Peyer's patch (tissue), 4 donors: ENCODE measurements around the gene CDK10.

Experiments
- CTCF ChIP-seq, 6 experiments: fragments of 450-650 bp in 4 of 6; fragments of 200-600 bp in 2 of 6; sonication (generic) in 1 of 6; IDR thresholded peaks; one replicate each; pipeline ENCODE4 v1.5.1; 2017 to 2019; ENCODE audit warnings: antibody characterized with exemption in 6 of 6, mild to moderate bottlenecking in 3 of 6, moderate library complexity in 1 of 6
- POLR2A ChIP-seq, 2 donors: fragments of 450-650 bp; IDR thresholded peaks; one replicate each; pipeline ENCODE4 v1.5.1; 2017; ENCODE audit warnings: antibody characterized with exemption in 2 of 2, mild to moderate bottlenecking in 2 of 2, moderate library complexity in 2 of 2

GRCh38 chr16:89660146-89660545 lies 26.3 kb upstream of the CDK10 start:
- TF ChIP-seq CTCF (IDR thresholded peaks at IDR 0.05) (no peak), POLR2A (IDR thresholded peaks at IDR 0.05) (no peak)
